T-cell (primary cell): ENCODE measurements around the gene CHST6. TPM values are rescaled to one million over a fixed set of nuclear protein-coding genes. Genes with fewer than 3 reads are reported as not detected.

Source experiments
- ATAC-seq, 4 experiments: fragments of 200-7000 bp in 3 of 4; fragments of 150-1000 bp in 1 of 4; cut with Tn5 transposase; replicated peaks in 1 of 4; 1 replicate in 3 of 4; 2 replicates in 1 of 4; pipeline ENCODE4 v1.10.0; 2021; ENCODE audit warnings: moderate library complexity in 3 of 4, mild to moderate bottlenecking in 2 of 4, moderate number of reproducible peaks in 1 of 4
- CTCF ChIA-PET, 2 donors: fragments of 300-600 bp; sonication (Branson Sonifier 250); formaldehyde crosslinking; loops; one replicate each; lab custom pipeline; 2022; ENCODE audit warnings: antibody characterized with exemption in 2 of 2; lab: Charles Lee
- POLR2A ChIA-PET, 2 donors: fragments of 300-600 bp; sonication (Branson Sonifier 250); formaldehyde crosslinking; loops; one replicate each; lab custom pipeline; 2022; ENCODE audit warnings: antibody characterized with exemption in 2 of 2; lab: Charles Lee
- DNase-seq, 35 experiments: peaks; one replicate each; pipeline versions ENCODE4 v3.0.0 to v3.0.0-alpha.2; 2013 to 2023
- H3K27ac ChIP-seq: one replicate; pipeline ENCODE4 v1.5.1; 2013; ENCODE audit warnings: low read length
- H3K27me3 ChIP-seq, 2 experiments: replicated peaks in 1 of 2; 1 replicate in 1 of 2; 2 replicates in 1 of 2; pipeline versions ENCODE4 v1.6.1 to v1.7.0; 2013; ENCODE audit warnings: low read length in 1 of 2, mixed read lengths in 1 of 2; ENCODE audit not compliant: control insufficient read depth in 2 of 2, insufficient read depth in 2 of 2; ENCODE audit errors: extremely low read depth in 1 of 2
- H3K36me3 ChIP-seq, 2 donors: 1 replicate in 1 of 2; 2 replicates in 1 of 2; pipeline versions ENCODE4 v1.6.1 to v1.7.0; 2013; ENCODE audit warnings: low read length in 1 of 2; ENCODE audit not compliant: control insufficient read depth in 2 of 2, insufficient read depth in 1 of 2; ENCODE audit errors: extremely low read depth in 1 of 2
- H3K4me1 ChIP-seq, 2 experiments: 1 replicate in 1 of 2; 2 replicates in 1 of 2; pipeline versions ENCODE4 v1.6.1 to v1.7.0; 2013; ENCODE audit warnings: low read length in 2 of 2, mixed read lengths in 1 of 2; ENCODE audit not compliant: insufficient read depth in 2 of 2, control insufficient read depth in 1 of 2; ENCODE audit errors: extremely low read depth in 1 of 2
- H3K4me3 ChIP-seq, 2 donors: 1 replicate in 1 of 2; 2 replicates in 1 of 2; pipeline versions ENCODE4 v1.5.1 to v1.7.0; 2013; ENCODE audit warnings: mild to moderate bottlenecking in 2 of 2, low read length in 1 of 2, moderate library complexity in 1 of 2; ENCODE audit not compliant: control insufficient read depth in 1 of 2; ENCODE audit errors: extremely low read depth in 1 of 2
- H3K9me3 ChIP-seq: 2 replicates; pipeline ENCODE4 v1.7.0; 2013
- H3K27ac Mint-ChIP-seq, 2 donors: one replicate each; pipeline ENCODE4 v1.8.0; 2020 to 2021; ENCODE audit warnings: mild to moderate bottlenecking in 2 of 2, mixed read lengths in 2 of 2
- H3K27me3 Mint-ChIP-seq, 2 donors: one replicate each; pipeline ENCODE4 v1.8.0; 2021 to 2022; ENCODE audit warnings: mixed read lengths in 2 of 2
- H3K36me3 Mint-ChIP-seq: one replicate; pipeline ENCODE4 v1.8.0; 2021; ENCODE audit warnings: mixed read lengths
- H3K4me1 Mint-ChIP-seq, 3 donors: one replicate each; pipeline ENCODE4 v1.8.0; 2020 to 2022; ENCODE audit warnings: mixed read lengths in 3 of 3, mild to moderate bottlenecking in 1 of 3
- H3K4me3 Mint-ChIP-seq, 3 donors: one replicate each; pipeline ENCODE4 v1.8.0; 2020 to 2022; ENCODE audit warnings: mild to moderate bottlenecking in 3 of 3, mixed read lengths in 3 of 3, moderate library complexity in 3 of 3
- H3K9me3 Mint-ChIP-seq, 3 donors: one replicate each; pipeline ENCODE4 v1.8.0; 2020 to 2022; ENCODE audit warnings: mixed read lengths in 3 of 3
- WGBS: methylation state at CpG from one replicate; pipeline ENCODE4 v1.1.5; 2013; ENCODE audit warnings: missing lambda C conversion rate; ENCODE audit not compliant: insufficient coverage; 5-methylcytosine and 5-hydroxymethylcytosine counted together
- total RNA-seq, 35 experiments: library from RNA in 6 of 35; stranded (reverse) in 6 of 35; fragments of 120-200 nt in 1 of 35; gene quantifications; one replicate each; pipeline versions ENCODE4 v1.2.1 to v1.2.4 and lab custom pipeline; 2013 to 2026

CHST6 gene
- total RNA-seq, 5 donors from 2014 or later (not counting 1 experiment from before 2014, with no cell fraction given): 0.15 to 0.16 TPM; not detected in 3

DNA sequence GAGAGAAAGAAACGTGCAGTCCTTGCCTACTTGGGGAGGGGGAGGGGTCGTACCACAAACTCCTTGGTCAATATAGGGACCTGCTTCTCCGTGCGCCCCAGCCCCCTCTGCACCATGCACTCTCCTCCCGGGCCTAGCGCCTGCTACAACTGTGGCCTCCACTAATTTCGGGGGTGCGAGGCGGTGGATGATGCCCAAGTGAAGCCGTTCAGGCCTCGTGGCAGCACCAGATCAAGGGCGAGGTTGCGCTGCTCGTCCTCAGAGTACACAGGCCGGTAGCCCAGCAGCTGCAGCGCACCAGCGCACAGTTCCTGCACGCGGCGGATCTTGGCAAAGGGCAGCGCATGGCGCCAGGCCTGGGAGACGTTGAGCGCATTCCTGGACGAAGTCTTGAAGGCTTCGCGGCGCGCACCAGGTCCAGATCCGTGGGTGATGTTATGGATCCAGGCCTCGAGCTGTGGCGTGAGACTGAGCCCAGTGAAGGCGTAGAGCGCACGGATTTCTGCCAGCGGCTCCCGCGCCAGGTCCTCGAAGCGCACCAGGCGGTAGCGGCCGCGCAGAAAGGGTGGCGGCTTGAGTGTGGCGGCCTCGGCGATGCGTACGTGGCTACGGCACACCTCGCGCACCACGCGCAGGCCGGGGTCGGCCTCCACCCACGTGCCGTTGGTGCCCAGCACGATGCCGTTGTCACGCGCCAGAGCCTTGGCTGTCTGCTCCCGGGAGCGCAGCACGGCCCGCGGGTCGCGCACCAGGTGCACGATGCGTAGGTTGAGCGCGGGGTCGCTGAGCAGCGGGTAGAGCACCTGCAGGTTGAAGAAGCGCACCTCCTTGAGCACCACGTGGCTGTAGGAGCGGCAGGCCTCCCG lies 16.5 kb downstream of the CHST6 start:
- H3K4me3 Mint-ChIP-seq: no peak overlapping the region
- DNase-seq (no peak), ATAC-seq (no peak)
- peaks cover 0 to 15% of the 10 kb centered on the region in 2 experiments for H3K27me3 ChIP-seq
- no peaks in the 10 kb centered on the region for H3K4me1 Mint-ChIP-seq
- ChIA-PET POLR2A (no interaction called here), CTCF (no interaction called here)
- no peaks in the 10 kb centered on the region for H3K36me3 Mint-ChIP-seq
- no peak overlapping the region for H3K4me3 ChIP-seq
- no peaks in the 10 kb centered on the region for H3K9me3 ChIP-seq
- peaks cover 14 to 22% of the 10 kb centered on the region in 2 donors for H3K27me3 Mint-ChIP-seq
- H3K4me1 ChIP-seq: no peaks in the 10 kb centered on the region
- 95% methylated on average over 65 of the region's 80 CpGs for WGBS
- H3K27ac Mint-ChIP-seq: no peak overlapping the region
- H3K36me3 ChIP-seq: no peaks in the 10 kb centered on the region
- no peak overlapping the region for H3K27ac ChIP-seq
- H3K9me3 Mint-ChIP-seq: no peaks in the 10 kb centered on the region

GRCh38 chr16:75477680-75478473 lies 17.4 kb downstream of the CHST6 start:
- no peak for ATAC-seq
- H3K36me3 Mint-ChIP-seq: no peaks in the 10 kb centered on the region
- ChIA-PET POLR2A (no interaction called here), CTCF (no interaction called here)
- WGBS: 31% methylated on average over 3 of the region's 4 CpGs
- Histone ChIP-seq H3K9me3 (no peaks in the 10 kb centered on the region), H3K27ac (no peak overlapping the region), H3K4me1 (no peaks in the 10 kb centered on the region), H3K4me3 (no peak overlapping the region), H3K36me3 (no peaks in the 10 kb centered on the region), H3K27me3 (peaks cover 0 to 15% of the 10 kb centered on the region in 2 experiments)
- H3K9me3 Mint-ChIP-seq: no peaks in the 10 kb centered on the region
- H3K27me3 Mint-ChIP-seq: peaks cover 14 to 22% of the 10 kb centered on the region in 2 donors
- no peak for DNase-seq
- H3K27ac Mint-ChIP-seq: no peak overlapping the region
- H3K4me3 Mint-ChIP-seq: no peak overlapping the region
- H3K4me1 Mint-ChIP-seq: no peaks in the 10 kb centered on the region

GRCh38 chr16:75476817-75477216 lies 18.4 kb downstream of the CHST6 start:
- CTCF ChIA-PET: interaction anchor here in 1 of 2 donors (1.6 kb wide), 1 partner anchor 40 kb away, joined by 3 read pairs; no protein-coding TSS in a partner anchor
- WGBS: 77% methylated on average over 1 of the region's 8 CpGs
- H3K27me3 Mint-ChIP-seq: peaks cover 14 to 21% of the 10 kb centered on the region in 2 donors

GRCh38 chr16:75475420-75475847 lies 19.8 kb downstream of the CHST6 start:
- Mint-ChIP-seq H3K4me1 (peaks cover 0 to 6% (median 3%) of the 10 kb centered on the region in 3 donors), H3K27me3 (peaks cover 14 to 17% of the 10 kb centered on the region in 2 donors), H3K9me3 (no peaks in the 10 kb centered on the region), H3K4me3 (no peak overlapping the region), H3K27ac (no peak overlapping the region), H3K36me3 (no peaks in the 10 kb centered on the region)
- 94% methylated on average over 2 of the region's 2 CpGs for WGBS
- Histone ChIP-seq H3K27me3 (no peaks in the 10 kb centered on the region), H3K9me3 (no peaks in the 10 kb centered on the region), H3K4me3 (no peak overlapping the region), H3K36me3 (no peaks in the 10 kb centered on the region), H3K4me1 (peaks cover 0 to 3% of the 10 kb centered on the region in 2 experiments), H3K27ac (no peak overlapping the region)
- DNase-seq (no peak), ATAC-seq (no peak)
- ChIA-PET CTCF (interaction anchor here in 1 of 2 donors (0.6 to 1.6 kb wide), 2 partner anchors 41 to 164 kb away, joined by 3 read pairs; no protein-coding TSS in a partner anchor), POLR2A (no interaction called here)

More at GRCh38 chr16:75476817-75477216, 18.4 kb downstream of the CHST6 start:
- DNase-seq (no peak), ATAC-seq (no peak)
- H3K36me3 ChIP-seq: no peaks in the 10 kb centered on the region
- H3K27ac ChIP-seq: no peak overlapping the region
- peaks cover 0 to under 1% of the 10 kb centered on the region in 2 experiments for H3K4me1 ChIP-seq
- Mint-ChIP-seq H3K9me3 (no peaks in the 10 kb centered on the region), H3K4me1 (peaks cover 0 to 3% (median 1%) of the 10 kb centered on the region in 3 donors), H3K4me3 (no peak overlapping the region), H3K36me3 (no peaks in the 10 kb centered on the region), H3K27ac (no peak overlapping the region)
- H3K4me3 ChIP-seq: no peak overlapping the region
- H3K9me3 ChIP-seq: no peaks in the 10 kb centered on the region
- H3K27me3 ChIP-seq: peaks cover 0 to 9% of the 10 kb centered on the region in 2 experiments
- POLR2A ChIA-PET: no interaction called here

GRCh38 chr16:75472908-75473877 lies 22.0 kb downstream of the CHST6 start:
- H3K36me3 Mint-ChIP-seq: no peaks in the 10 kb centered on the region
- H3K9me3 ChIP-seq: no peaks in the 10 kb centered on the region
- H3K27me3 ChIP-seq: no peaks in the 10 kb centered on the region
- H3K27ac Mint-ChIP-seq: no peak overlapping the region
- H3K4me3 ChIP-seq: no peak overlapping the region
- peaks cover 0 to 3% of the 10 kb centered on the region in 2 experiments for H3K4me1 ChIP-seq
- H3K9me3 Mint-ChIP-seq: no peaks in the 10 kb centered on the region
- ATAC-seq (no peak), DNase-seq (no peak)
- no peak overlapping the region for H3K4me3 Mint-ChIP-seq
- peaks cover 0 to 6% (median 3%) of the 10 kb centered on the region in 3 donors for H3K4me1 Mint-ChIP-seq
- peaks cover 10% of the 10 kb centered on the region in 2 donors for H3K27me3 Mint-ChIP-seq
- POLR2A ChIA-PET: no interaction called here
- H3K36me3 ChIP-seq: no peaks in the 10 kb centered on the region
- WGBS: 93% methylated on average over 15 of the region's 17 CpGs
- CTCF ChIA-PET: interaction anchor here (0.6 to 1.3 kb wide), 4 partner anchors 17 to 293 kb away, joined by 3 to 6 read pairs (median 3); no protein-coding TSS in a partner anchor
- no peak overlapping the region for H3K27ac ChIP-seq
